Measurements from ENCODE around the gene CDADC1. TPM values are rescaled to one million over a fixed set of nuclear protein-coding genes. Genes with fewer than 3 reads are reported as not detected.

The CDADC1 gene
- total and polyA plus RNA-seq, 10 of the 15 experiments (the other 5 are each of a cell fraction or from before 2014, with no cell fraction given): 2.6 to 7.3 (median 5.2) TPM

GRCh38 chr13:49300739-49301589, 53.2 kb downstream of the CDADC1 start (continued):
- TF ChIP-seq TCF7 (IDR thresholded peaks at IDR 0.05; ENCODE audit: borderline replicate concordance): no peak
- no peak for TF ChIP-seq JUNB (IDR thresholded peaks at IDR 0.05)
- peak; percentile 49; the same call in 1 of the 2 replicates for TF ChIP-seq RB1 (IDR thresholded peaks at IDR 0.05; ENCODE audit: borderline replicate concordance)
- peak in 1 of 2 experiments; percentile 42; a peak in 1 of 3 replicates for TF ChIP-seq EGR1 (IDR thresholded peaks at IDR 0.05; ENCODE audit: borderline replicate concordance in 1 of 2, low read depth in 2 of 2, low read length in 2 of 2)
- peak; percentile 99 for TF ChIP-seq RAD21 (IDR thresholded peaks at IDR 0.05; ENCODE audit: insufficient read depth, low read depth, low read length)
- TF ChIP-seq FOS (IDR thresholded peaks at IDR 0.05; ENCODE audit: borderline replicate concordance, extremely low read depth, insufficient read length): no peak
- no peak for TF ChIP-seq PBX3 (IDR thresholded peaks at IDR 0.05; ENCODE audit: insufficient replicate concordance, low read depth, low read length)
- TF ChIP-seq MLLT1 (IDR thresholded peaks at IDR 0.05): peak; percentile 38; the same call in 1 of the 2 replicates
- TF ChIP-seq POLR2A (IDR thresholded peaks at IDR 0.05; ENCODE audit: low read depth, low read length): peak; percentile 45; the same call in 1 of the 2 replicates
- peak; percentile 80 for TF ChIP-seq IRF4 (IDR thresholded peaks at IDR 0.05; ENCODE audit: low read depth, low read length)
- TF ChIP-seq SPI1 (IDR thresholded peaks at IDR 0.05; ENCODE audit: borderline replicate concordance, insufficient read depth, low read depth, low read length): no peak; the same call in 1 of the 2 replicates
- TF ChIP-seq POU2F2 (IDR thresholded peaks at IDR 0.05; ENCODE audit: borderline replicate concordance, low read depth, low read length): no peak; the same call in 2 of the 3 replicates
- TF ChIP-seq ZNF207 (IDR thresholded peaks at IDR 0.05; ENCODE audit: borderline replicate concordance): peak; percentile 65; the same call in 1 of the 2 replicates
- no peak for TF ChIP-seq CREM (IDR thresholded peaks at IDR 0.05; ENCODE audit: low read depth)
- 0 out of 2 replicates have a peak, but pooled peaks have one; percentile 42 for TF ChIP-seq HDGF (IDR thresholded peaks at IDR 0.05)
- 0 out of 2 replicates have a peak, but pooled peaks have one; percentile 30 for TF ChIP-seq TCF12 (IDR thresholded peaks at IDR 0.05; ENCODE audit: low read depth, low read length)
- TF ChIP-seq SMARCA5 (IDR thresholded peaks at IDR 0.05): peak; percentile 85
- peak; percentile 29; the same call in 1 of the 2 replicates for TF ChIP-seq ATF7 (IDR thresholded peaks at IDR 0.05; ENCODE audit: low read depth)
- no peak for TF ChIP-seq RBBP5 (conservative IDR thresholded peaks at IDR 0.05)
- peak; percentile 97 for TF ChIP-seq SMC3 (IDR thresholded peaks at IDR 0.05; ENCODE audit: borderline replicate concordance, low read length)
- no peak for TF ChIP-seq YBX1 (IDR thresholded peaks at IDR 0.05)
- TF ChIP-seq NKRF (conservative IDR thresholded peaks at IDR 0.05): no peak
- no peak for TF ChIP-seq LARP7 (IDR thresholded peaks at IDR 0.05)
- TF ChIP-seq MXI1 (IDR thresholded peaks at IDR 0.05; ENCODE audit: low read depth, low read length): no peak
- 0 out of 2 replicates have a peak, but pooled peaks have one; percentile 28 for TF ChIP-seq TAF1 (IDR thresholded peaks at IDR 0.05; ENCODE audit: borderline replicate concordance, low read depth, low read length)
- TF ChIP-seq NR2C1 (IDR thresholded peaks at IDR 0.05): no peak
- peak; percentile 67; the same call in 1 of the 2 replicates for TF ChIP-seq YY1 (IDR thresholded peaks at IDR 0.05; ENCODE audit: low read depth, low read length)
- peak; percentile 76 for TF ChIP-seq NBN (IDR thresholded peaks at IDR 0.05)
- TF ChIP-seq RCOR1 (conservative IDR thresholded peaks at IDR 0.05; ENCODE audit: low read depth, low read length): 0 out of 2 replicates have a peak, but pooled peaks have one; percentile 29

Measured in GM12878 (cell line).